Measurements from ENCODE around the gene SMIM35.

The SMIM35 gene

GRCh38 chr11:118056806-118057205 lies 30.0 kb downstream of the SMIM35 start:
- DNase-seq, result no peak

DNA sequence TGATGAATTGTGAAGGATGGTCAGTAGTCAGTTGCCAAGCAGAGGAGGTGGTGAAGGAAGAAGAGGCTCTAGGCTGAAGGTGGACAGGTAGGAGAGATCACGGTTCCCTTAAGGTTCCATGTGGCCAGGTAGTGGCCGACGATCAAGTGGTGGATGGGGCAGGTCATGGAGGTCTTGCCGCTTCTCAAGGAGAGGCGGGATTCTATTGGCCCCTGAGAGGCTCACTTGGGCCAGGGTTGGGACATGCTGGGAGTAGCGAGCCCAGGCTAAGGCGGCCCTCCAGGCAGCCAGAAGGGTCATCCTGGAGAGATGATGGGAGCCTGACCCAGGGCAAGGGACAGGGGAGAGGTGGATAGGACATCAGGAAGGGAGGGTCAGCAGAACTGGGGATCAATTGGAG lies 30.8 kb downstream of the SMIM35 start:
- no peak for DNase-seq

DNA sequence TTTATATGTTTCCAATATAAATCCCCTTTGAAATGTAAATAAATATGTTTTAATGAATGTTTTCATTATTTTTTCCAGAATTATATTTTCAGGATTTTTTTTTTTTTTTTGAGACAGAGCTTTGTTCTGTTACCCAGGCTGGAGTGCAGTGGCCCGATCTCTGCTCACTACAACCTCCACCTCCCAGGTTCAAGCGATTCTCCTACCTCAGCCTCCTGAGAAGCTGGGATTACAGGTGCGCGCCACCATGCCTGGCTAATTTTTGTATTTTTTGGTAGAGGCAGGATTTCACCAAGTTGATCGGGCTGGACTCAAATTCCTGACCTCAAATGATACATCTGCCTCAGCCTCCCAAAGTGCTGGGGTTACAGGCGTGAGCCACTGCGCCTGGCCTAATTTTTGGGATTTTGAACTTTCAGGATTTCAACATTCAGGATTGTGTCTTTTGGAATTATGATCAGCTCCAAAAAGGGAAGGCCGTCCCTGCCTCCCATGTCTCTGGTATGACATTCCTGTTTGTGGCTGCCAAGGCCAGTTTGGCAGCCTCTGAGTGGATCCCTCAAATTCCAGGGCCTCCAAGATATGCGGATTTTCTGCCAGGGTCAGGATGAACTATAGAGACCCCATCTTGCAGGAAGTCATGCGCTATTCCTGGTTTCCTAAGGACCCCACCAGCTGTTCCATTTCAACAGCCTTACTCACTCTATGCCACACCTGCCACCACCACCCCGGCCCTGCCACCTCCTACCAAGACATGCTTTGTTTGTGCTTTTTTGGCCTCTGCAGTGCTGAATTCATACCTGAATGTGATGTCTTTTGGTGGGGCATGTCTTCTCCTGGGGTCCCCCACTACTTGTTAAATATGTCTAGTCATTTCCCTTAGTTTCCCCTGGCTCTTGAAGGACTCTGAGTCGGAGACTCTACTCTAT lies 31.8 kb downstream of the SMIM35 start:
- DNase-seq, result no peak

DNA sequence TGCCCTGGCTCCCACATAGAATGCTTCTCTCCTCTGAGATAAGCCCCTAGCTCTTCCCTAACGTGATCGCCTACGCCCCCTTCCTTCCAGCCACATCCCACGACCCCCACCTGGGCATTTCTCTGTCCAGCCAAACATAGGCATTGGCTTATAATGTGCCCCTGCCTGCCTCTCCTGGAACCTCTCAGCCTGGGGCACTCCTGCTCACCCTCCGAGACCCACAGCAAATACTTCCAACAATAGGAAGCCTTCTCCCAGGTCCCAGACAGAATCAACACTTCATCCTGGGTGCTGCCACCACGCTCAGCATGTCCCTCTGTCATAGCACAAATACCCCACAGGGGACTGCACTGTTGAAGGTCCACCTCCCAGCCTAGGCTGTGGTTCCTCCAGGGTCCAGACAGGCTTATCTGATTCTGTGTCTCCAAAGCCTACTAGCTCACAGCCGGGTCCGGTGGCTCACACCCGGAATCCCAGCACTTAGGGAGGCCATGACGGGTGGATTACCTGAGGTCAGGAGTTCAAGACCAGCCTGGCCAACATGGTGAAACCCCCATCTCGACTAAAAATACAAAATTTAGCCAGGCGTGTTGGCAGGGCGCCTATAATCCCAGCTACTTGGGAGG lies 34.1 kb downstream of the SMIM35 start:
- DNase-seq, result no peak

- peak; percentile 28 for DNase-seq
Measured at GRCh38 chr11:118051611-118052461, 34.9 kb downstream of the SMIM35 start.

- DNase-seq, result no peak
Measured at GRCh38 chr11:118051136-118051610, 35.6 kb downstream of the SMIM35 start.

GRCh38 chr11:118050208-118050891 lies 36.4 kb downstream of the SMIM35 start:
- DNase-seq, result no peak

GRCh38 chr11:118049771-118050170 lies 37.0 kb downstream of the SMIM35 start:
- no peak for DNase-seq

- no peak for DNase-seq
Measured at GRCh38 chr11:118048472-118049370, 38.0 kb downstream of the SMIM35 start.

GRCh38 chr11:118047749-118048148 lies 39.0 kb downstream of the SMIM35 start:
- no peak for DNase-seq

- DNase-seq, result no peak
Measured at GRCh38 chr11:118046964-118047700, 39.6 kb downstream of the SMIM35 start.

DNA sequence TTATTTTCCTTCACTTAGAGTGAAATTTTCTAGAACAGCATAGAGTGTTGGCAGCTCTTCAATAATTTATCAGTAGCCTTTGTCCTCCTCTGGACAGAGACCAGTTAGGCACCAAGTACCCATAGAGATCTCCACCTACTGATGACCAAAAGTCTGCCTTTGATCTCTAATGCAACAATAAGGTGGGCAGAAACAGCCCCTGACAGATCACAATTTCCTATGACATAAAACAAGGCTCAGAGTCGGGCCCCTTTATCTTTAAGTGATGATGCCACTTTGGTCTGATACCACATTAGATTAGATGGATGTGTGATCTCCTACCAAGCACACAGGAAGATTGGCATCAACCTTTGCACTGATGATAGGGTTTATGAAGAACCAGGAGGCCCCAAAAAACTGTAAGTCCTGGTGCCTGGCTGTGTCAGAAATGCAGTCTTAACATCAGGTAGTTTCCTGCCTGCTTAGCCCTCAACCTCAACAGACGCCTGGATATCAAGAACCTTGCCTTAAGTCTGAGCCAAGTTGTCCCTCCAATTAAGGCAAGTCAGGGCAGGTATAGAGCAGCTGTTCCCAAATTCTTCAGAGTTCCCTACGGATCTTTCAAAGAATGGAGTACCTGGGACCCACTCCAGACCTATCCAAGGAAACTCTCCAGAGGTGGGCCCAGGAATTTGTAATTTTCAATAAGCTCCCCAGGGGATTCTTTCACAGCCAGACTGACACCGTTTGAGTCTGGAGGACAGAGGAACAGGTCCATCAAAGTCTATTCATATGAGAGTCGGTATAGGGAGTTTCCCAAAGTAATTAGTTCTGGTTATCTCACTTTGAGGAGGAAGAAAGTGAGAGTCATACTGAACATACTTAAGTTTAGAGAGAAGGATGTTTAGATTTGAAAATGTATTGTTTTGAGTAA lies 40.5 kb downstream of the SMIM35 start:
- peak; percentile 7 for DNase-seq

DNA sequence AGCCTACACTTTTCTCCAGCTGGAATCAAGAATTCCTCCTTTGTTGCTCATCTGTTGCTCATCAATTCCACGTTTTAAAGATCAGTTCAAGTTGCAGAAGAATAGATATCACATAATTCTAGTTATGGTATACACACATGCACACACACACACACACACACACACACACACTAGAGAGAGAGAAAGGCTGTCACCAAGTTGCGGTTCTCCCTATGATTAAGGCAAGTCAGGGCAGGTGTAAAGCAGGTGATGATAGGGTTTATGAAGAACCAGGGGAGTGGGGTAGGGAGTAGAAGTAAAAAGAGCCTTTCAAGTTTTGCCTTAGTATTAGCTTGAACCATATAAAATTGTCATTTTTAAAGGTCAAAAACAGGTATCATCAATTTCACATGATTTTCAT lies 41.6 kb downstream of the SMIM35 start:
- DNase-seq, result no peak

GRCh38 chr11:118042796-118043195 lies 44.0 kb downstream of the SMIM35 start:
- no peak for DNase-seq

DNA sequence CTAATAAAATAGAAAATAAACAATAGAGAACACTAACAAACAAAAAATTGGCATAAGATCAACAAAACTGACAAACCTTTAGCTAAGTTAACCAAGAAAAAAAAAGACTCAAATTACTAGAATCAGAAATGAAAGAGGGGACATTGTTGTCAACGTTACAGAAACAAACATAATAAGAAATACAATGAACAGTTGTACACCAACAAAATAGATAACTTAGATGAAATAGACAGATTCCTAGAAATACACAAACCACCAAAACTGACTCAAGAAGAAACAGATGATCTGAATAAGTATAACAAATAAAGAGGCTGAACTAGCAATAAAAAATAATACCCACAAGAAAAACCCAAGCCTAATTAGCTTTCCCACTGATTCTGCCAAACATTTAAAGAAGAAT lies 44.6 kb downstream of the SMIM35 start:
- DNase-seq, result no peak

DNA sequence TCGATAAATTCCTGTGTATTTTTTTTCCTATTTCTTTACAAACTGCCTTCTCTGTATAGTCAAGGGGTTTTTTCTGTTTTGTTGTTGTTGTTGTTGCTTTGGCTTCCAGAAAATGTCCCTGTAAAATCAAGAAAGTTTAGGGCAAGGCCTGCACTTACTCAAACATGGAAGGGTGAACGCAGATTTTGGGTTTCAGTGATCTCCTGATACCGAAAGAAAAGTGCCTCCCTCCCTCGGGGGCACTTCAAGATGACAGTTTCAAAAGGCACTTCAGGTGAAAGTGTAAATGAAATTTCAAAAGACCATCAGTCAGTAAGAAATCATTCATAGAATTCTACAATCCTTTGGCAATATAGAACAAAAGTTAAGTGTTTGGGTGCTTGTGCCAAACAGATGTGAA lies 53.3 kb downstream of the SMIM35 start:
- DNase-seq, result no peak

DNA sequence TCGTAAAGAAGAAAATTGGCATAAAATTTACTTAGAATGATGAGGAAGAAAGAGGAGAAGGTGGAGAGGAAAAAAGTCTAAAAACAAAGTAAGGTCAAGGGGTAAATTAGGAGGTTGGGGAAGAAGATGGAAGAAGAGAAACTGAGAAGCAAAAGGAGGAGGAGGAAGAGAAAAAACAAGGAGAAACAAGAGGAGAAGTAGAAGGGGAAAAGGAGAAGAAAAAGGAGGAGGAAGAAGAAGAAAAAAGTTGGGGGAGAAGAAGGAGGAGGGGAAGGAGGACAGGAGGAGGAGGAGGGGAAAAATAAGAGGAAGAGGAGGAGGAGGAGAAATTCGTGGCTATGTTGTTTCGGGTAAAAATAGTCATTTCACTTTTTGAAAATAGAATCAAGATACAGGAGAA lies 58.1 kb downstream of the SMIM35 start:
- no peak for DNase-seq

DNA sequence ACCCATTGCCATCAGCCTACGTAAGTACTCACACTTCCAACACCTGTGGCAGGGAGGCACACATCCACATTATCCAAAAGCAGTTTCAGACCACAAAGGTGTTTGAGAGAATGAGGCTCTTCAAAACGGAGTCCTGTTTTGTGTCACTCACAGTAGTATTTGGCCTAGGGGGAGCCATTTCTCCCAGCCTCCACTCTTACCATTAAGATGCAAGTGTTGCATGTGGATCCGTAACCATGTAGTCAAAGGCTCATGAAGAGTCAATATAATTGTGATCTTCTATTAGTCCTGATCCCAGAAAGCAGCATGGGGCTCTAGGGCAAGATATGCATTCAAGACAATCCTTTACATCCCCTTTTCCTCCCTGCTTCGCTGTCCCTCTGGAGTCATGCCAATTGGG lies 59.1 kb downstream of the SMIM35 start:
- no peak for DNase-seq

GRCh38 chr11:118021146-118021545 lies 65.6 kb downstream of the SMIM35 start:
- no peak for DNase-seq

GRCh38 chr11:118018401-118018800 lies 68.4 kb downstream of the SMIM35 start:
- DNase-seq, result no peak

Data from effector CD8-positive, alpha-beta T cell (primary cell).